ENCODE data around the gene THPO. TPM values are rescaled to one million over a fixed set of nuclear protein-coding genes. Genes with fewer than 3 reads are reported as not detected.

Gene THPO
- polyA plus RNA-seq, 2 donors = 0.06 to 0.12 TPM

- no peaks in the 10 kb centered on the region for H3K9me3 ChIP-seq (ENCODE audit: control insufficient read depth in 2 of 2, insufficient read depth in 1 of 2, low read depth in 1 of 2, low read length in 1 of 2)
- peaks cover 0 to 3% of the 10 kb centered on the region in 2 donors for H3K27me3 ChIP-seq (ENCODE audit: control insufficient read depth in 1 of 2, insufficient read depth in 2 of 2, low read length in 2 of 2)
- no peaks in the 10 kb centered on the region for H3K36me3 ChIP-seq (ENCODE audit: control insufficient read depth in 2 of 2, insufficient read depth in 2 of 2, low read length in 1 of 2)
- no peak overlapping the region for H3K27ac ChIP-seq (ENCODE audit: low read depth in 2 of 2, low read length in 1 of 2)
- no peaks in the 10 kb centered on the region for H3K4me1 ChIP-seq (ENCODE audit: control insufficient read depth in 2 of 2, insufficient read depth in 2 of 2, low read length in 1 of 2)
- 78 to 83% methylated on average over 20 of the region's 20 CpGs for WGBS, 2 donors
- no peak overlapping the region for H3K4me3 ChIP-seq (ENCODE audit: low read depth in 1 of 2, low read length in 2 of 2)
These were observed 27.3 kb upstream of the THPO start for GRCh38 chr3:184405075-184406030.

- H3K9me3 ChIP-seq (ENCODE audit: control insufficient read depth in 2 of 2, insufficient read depth in 1 of 2, low read depth in 1 of 2, low read length in 1 of 2) = no peaks in the 10 kb centered on the region
- H3K27ac ChIP-seq (ENCODE audit: low read depth in 2 of 2, low read length in 1 of 2) = no peak overlapping the region
- H3K36me3 ChIP-seq (ENCODE audit: control insufficient read depth in 2 of 2, insufficient read depth in 2 of 2, low read length in 1 of 2) = no peaks in the 10 kb centered on the region
- H3K4me1 ChIP-seq (ENCODE audit: control insufficient read depth in 2 of 2, insufficient read depth in 2 of 2, low read length in 1 of 2) = no peaks in the 10 kb centered on the region
- H3K4me3 ChIP-seq (ENCODE audit: low read depth in 1 of 2, low read length in 2 of 2) = no peak overlapping the region
- H3K27me3 ChIP-seq (ENCODE audit: control insufficient read depth in 1 of 2, insufficient read depth in 2 of 2, low read length in 2 of 2) = peaks cover 0 to 3% of the 10 kb centered on the region in 2 donors
- WGBS, 2 donors = 25% methylated on average over 9 of the region's 9 CpGs
These were observed 21.4 kb upstream of the THPO start for GRCh38 chr3:184399410-184399809.

DNA sequence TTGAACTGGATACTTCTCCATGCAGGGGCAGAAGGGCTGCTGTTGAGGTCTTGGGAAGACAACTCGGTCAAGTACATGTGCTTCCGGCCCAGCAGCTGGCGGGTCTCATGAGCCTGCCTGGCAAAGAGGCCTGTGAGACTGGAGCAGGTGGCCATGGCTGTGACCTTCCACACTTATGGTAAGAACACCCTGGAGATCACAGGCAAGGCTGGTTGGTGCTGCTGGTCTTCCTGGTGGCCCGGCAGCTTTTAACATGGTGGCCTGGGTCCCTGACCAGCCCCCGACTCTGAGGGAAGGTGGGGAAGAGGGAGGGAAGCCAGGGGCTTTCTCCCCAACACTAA, 17.3 kb upstream of the THPO start:
- peaks cover 0 to 3% of the 10 kb centered on the region in 2 donors for H3K27me3 ChIP-seq (ENCODE audit: control insufficient read depth in 1 of 2, insufficient read depth in 2 of 2, low read length in 2 of 2)
- H3K9me3 ChIP-seq (ENCODE audit: control insufficient read depth in 2 of 2, insufficient read depth in 1 of 2, low read depth in 1 of 2, low read length in 1 of 2) = no peaks in the 10 kb centered on the region
- H3K4me1 ChIP-seq (ENCODE audit: control insufficient read depth in 2 of 2, insufficient read depth in 2 of 2, low read length in 1 of 2) = no peaks in the 10 kb centered on the region
- 83 to 86% methylated on average over 5 of the region's 5 CpGs for WGBS, 2 donors
- H3K36me3 ChIP-seq (ENCODE audit: control insufficient read depth in 2 of 2, insufficient read depth in 2 of 2, low read length in 1 of 2) = no peaks in the 10 kb centered on the region
- no peak overlapping the region for H3K4me3 ChIP-seq (ENCODE audit: low read depth in 1 of 2, low read length in 2 of 2)
- no peak overlapping the region for H3K27ac ChIP-seq (ENCODE audit: low read depth in 2 of 2, low read length in 1 of 2)

DNA sequence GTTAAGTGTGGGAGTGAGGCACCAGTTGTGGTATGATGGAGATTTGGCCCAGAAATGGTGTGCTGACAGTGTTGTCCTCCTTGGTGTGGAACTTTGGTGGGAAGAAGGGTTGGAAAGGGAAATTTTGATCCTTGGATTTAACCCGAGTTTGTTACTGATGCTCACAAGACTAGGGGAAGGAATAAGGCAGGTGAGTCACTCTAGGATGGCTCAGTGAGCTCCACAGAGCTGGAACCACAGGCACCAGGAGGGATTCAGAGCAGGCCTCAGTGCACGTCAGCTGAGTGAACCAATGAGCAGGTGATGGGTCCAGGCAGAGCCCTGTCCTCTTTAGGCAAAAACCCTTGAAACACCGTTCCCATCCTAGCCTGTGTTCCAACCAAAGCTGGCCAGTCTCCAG, 13.3 kb upstream of the THPO start:
- WGBS, 2 donors = 78 to 80% methylated on average over 3 of the region's 3 CpGs
- Histone ChIP-seq H3K9me3 (ENCODE audit: control insufficient read depth in 2 of 2, insufficient read depth in 1 of 2, low read depth in 1 of 2, low read length in 1 of 2) (no peaks in the 10 kb centered on the region), H3K27me3 (ENCODE audit: control insufficient read depth in 1 of 2, insufficient read depth in 2 of 2, low read length in 2 of 2) (peaks cover 0 to 3% of the 10 kb centered on the region in 2 donors), H3K27ac (ENCODE audit: low read depth in 2 of 2, low read length in 1 of 2) (no peak overlapping the region), H3K4me1 (ENCODE audit: control insufficient read depth in 2 of 2, insufficient read depth in 2 of 2, low read length in 1 of 2) (no peaks in the 10 kb centered on the region), H3K36me3 (ENCODE audit: control insufficient read depth in 2 of 2, insufficient read depth in 2 of 2, low read length in 1 of 2) (peaks cover 0 to 2% of the 10 kb centered on the region in 2 donors), H3K4me3 (ENCODE audit: low read depth in 1 of 2, low read length in 2 of 2) (no peak overlapping the region)

DNA sequence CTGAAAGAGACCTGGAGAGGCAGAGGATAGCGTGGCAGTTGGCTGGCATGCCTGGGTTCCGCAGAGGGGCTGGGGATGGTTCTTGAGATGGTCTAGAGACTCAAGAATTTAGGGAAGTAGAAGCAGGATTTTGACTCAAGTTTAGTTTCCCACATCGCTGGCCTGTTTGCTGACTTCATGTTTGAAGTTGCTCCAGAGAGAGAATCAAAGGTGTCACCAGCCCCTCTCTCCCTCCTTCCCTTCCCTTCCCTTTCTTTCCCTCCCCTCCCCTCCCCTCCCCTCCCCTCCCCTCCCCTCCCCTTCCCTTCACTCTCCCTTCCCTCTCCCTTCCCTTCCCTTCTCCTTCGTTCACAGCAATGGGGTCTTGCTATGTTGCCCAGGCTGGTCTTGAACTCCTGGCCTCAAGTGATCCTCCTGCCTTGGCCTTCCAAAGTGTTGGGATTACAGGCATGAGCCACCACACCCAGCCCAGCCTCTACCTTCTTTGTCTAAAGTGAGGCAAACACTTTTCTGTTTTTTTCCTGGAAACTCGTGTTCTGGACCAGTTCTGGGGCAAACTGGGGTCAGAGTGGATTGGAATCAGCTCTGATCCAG, 12.0 kb upstream of the THPO start:
- Histone ChIP-seq H3K27ac (ENCODE audit: low read depth in 2 of 2, low read length in 1 of 2) (no peak overlapping the region), H3K36me3 (ENCODE audit: control insufficient read depth in 2 of 2, insufficient read depth in 2 of 2, low read length in 1 of 2) (peaks cover 0 to 2% of the 10 kb centered on the region in 2 donors), H3K4me3 (ENCODE audit: low read depth in 1 of 2, low read length in 2 of 2) (no peak overlapping the region), H3K4me1 (ENCODE audit: control insufficient read depth in 2 of 2, insufficient read depth in 2 of 2, low read length in 1 of 2) (no peaks in the 10 kb centered on the region), H3K9me3 (ENCODE audit: control insufficient read depth in 2 of 2, insufficient read depth in 1 of 2, low read depth in 1 of 2, low read length in 1 of 2) (no peaks in the 10 kb centered on the region), H3K27me3 (ENCODE audit: control insufficient read depth in 1 of 2, insufficient read depth in 2 of 2, low read length in 2 of 2) (peaks cover 0 to 3% of the 10 kb centered on the region in 2 donors)
- 85 to 94% methylated on average over 4 of the region's 5 CpGs for WGBS, 2 donors

DNA sequence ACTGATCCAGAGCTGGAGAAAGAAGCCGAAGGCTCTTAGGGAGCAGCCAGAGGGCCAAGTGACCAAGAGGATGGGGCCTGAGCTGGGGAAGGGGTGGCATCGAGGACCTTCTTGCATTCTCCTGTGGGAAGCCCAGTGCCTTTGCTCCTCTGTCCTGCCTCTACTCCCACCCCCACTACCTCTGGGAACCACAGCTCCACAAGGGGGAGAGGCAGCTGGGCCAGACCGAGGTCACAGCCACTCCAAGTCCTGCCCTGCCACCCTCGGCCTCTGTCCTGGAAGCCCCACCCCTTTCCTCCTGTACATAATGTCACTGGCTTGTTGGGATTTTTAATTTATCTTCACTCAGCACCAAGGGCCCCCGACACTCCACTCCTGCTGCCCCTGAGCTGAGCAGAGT, 11.4 kb upstream of the THPO start:
- Histone ChIP-seq H3K27me3 (ENCODE audit: control insufficient read depth in 1 of 2, insufficient read depth in 2 of 2, low read length in 2 of 2) (peaks cover 0 to 3% of the 10 kb centered on the region in 2 donors), H3K36me3 (ENCODE audit: control insufficient read depth in 2 of 2, insufficient read depth in 2 of 2, low read length in 1 of 2) (peaks cover 0 to 2% of the 10 kb centered on the region in 2 donors), H3K4me1 (ENCODE audit: control insufficient read depth in 2 of 2, insufficient read depth in 2 of 2, low read length in 1 of 2) (no peaks in the 10 kb centered on the region), H3K27ac (ENCODE audit: low read depth in 2 of 2, low read length in 1 of 2) (no peak overlapping the region), H3K9me3 (ENCODE audit: control insufficient read depth in 2 of 2, insufficient read depth in 1 of 2, low read depth in 1 of 2, low read length in 1 of 2) (no peaks in the 10 kb centered on the region), H3K4me3 (ENCODE audit: low read depth in 1 of 2, low read length in 2 of 2) (no peak overlapping the region)
- WGBS, 2 donors = 63 to 64% methylated on average over 4 to 5 of the region's 5 CpGs

GRCh38 chr3:184388936-184389230, 10.9 kb upstream of the THPO start:
- no peaks in the 10 kb centered on the region for H3K9me3 ChIP-seq (ENCODE audit: control insufficient read depth in 2 of 2, insufficient read depth in 1 of 2, low read depth in 1 of 2, low read length in 1 of 2)
- no peak overlapping the region for H3K27ac ChIP-seq (ENCODE audit: low read depth in 2 of 2, low read length in 1 of 2)
- no peaks in the 10 kb centered on the region for H3K4me1 ChIP-seq (ENCODE audit: control insufficient read depth in 2 of 2, insufficient read depth in 2 of 2, low read length in 1 of 2)
- peaks cover 0 to 3% of the 10 kb centered on the region in 2 donors for H3K27me3 ChIP-seq (ENCODE audit: control insufficient read depth in 1 of 2, insufficient read depth in 2 of 2, low read length in 2 of 2)
- H3K36me3 ChIP-seq (ENCODE audit: control insufficient read depth in 2 of 2, insufficient read depth in 2 of 2, low read length in 1 of 2) = peaks cover 0 to 2% of the 10 kb centered on the region in 2 donors
- 80 to 88% methylated on average over 8 of the region's 8 CpGs for WGBS, 2 donors
- H3K4me3 ChIP-seq (ENCODE audit: low read depth in 1 of 2, low read length in 2 of 2) = no peak overlapping the region

DNA sequence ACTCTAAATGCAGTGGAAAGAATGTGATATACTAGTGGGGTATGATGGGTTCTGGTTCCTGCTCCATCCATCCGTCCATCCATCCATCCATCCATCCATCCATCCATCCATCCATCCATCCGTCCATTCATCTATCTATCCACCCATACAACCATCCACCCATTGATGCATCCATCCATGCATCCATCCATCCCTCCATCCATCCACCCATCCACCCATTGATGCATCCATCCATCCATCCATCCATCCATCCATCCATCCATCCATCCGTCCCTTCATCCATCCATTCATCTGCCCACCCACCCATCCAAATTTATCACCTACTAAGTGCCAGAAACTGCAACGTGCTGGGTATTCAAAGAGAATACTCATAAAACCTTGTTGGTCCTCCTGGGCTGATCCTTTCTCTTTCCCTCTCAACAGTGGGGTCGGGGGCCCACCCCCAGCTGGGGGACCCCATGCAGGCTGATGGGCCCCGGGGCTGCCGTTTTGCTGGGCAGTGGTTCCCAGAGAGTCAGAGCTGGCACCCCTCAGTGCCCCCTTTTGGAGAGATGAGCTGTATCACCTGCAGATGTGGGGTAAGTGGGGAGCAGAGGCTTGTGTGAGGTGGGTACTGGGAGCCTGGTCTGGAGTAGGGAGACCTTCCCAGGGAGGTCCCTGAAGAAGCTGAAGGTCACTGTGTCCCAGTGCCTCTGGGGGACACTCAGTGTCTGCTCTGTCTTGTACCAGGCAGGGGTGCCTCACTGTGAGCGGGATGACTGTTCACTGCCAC, 10.3 kb upstream of the THPO start:
- no peak overlapping the region for H3K4me3 ChIP-seq (ENCODE audit: low read depth in 1 of 2, low read length in 2 of 2)
- 73 to 74% methylated on average over 8 of the region's 8 CpGs for whole genome bisulfite sequencing, 2 donors
- no peak overlapping the region for H3K27ac ChIP-seq (ENCODE audit: low read depth in 2 of 2, low read length in 1 of 2)
- H3K9me3 ChIP-seq (ENCODE audit: control insufficient read depth in 2 of 2, insufficient read depth in 1 of 2, low read depth in 1 of 2, low read length in 1 of 2) = no peaks in the 10 kb centered on the region
- no peaks in the 10 kb centered on the region for H3K27me3 ChIP-seq (ENCODE audit: control insufficient read depth in 1 of 2, insufficient read depth in 2 of 2, low read length in 2 of 2)
- peaks cover 0 to 2% of the 10 kb centered on the region in 2 donors for H3K36me3 ChIP-seq (ENCODE audit: control insufficient read depth in 2 of 2, insufficient read depth in 2 of 2, low read length in 1 of 2)
- no peaks in the 10 kb centered on the region for H3K4me1 ChIP-seq (ENCODE audit: control insufficient read depth in 2 of 2, insufficient read depth in 2 of 2, low read length in 1 of 2)

GRCh38 chr3:184387174-184387714, 9.2 kb upstream of the THPO start:
- Histone ChIP-seq H3K27me3 (ENCODE audit: control insufficient read depth in 1 of 2, insufficient read depth in 2 of 2, low read length in 2 of 2) (no peaks in the 10 kb centered on the region), H3K9me3 (ENCODE audit: control insufficient read depth in 2 of 2, insufficient read depth in 1 of 2, low read depth in 1 of 2, low read length in 1 of 2) (no peaks in the 10 kb centered on the region), H3K4me3 (ENCODE audit: low read depth in 1 of 2, low read length in 2 of 2) (no peak overlapping the region), H3K4me1 (ENCODE audit: control insufficient read depth in 2 of 2, insufficient read depth in 2 of 2, low read length in 1 of 2) (no peaks in the 10 kb centered on the region), H3K27ac (ENCODE audit: low read depth in 2 of 2, low read length in 1 of 2) (no peak overlapping the region), H3K36me3 (ENCODE audit: control insufficient read depth in 2 of 2, insufficient read depth in 2 of 2, low read length in 1 of 2) (peaks cover 0 to 2% of the 10 kb centered on the region in 2 donors)
- 91% methylated on average over 12 of the region's 12 CpGs for WGBS, 2 donors

All from esophagus (tissue), 2 donors.